Measurements from ENCODE around the gene GPATCH8.

DNA sequence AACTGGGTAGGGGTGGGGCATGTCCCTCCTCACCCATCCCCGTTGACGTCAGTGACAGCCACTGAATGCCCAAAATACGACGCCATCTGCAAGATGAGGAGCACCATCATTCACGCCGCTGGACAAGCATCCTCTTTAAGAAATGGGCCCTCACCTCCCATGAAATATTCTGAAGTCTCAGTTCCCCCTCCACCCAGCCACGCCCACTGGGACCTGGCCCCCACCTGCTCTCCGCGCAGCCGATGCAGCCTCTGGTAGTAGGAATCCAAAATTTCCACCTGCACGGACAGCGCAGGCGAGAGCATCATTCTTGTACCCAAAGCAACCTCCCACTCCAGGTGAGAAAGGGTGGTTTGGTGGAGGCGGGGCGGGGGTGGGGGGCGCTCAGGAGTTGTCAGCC, 119.3 kb downstream of the GPATCH8 start:
- TF ChIP-seq, protein P1, sequence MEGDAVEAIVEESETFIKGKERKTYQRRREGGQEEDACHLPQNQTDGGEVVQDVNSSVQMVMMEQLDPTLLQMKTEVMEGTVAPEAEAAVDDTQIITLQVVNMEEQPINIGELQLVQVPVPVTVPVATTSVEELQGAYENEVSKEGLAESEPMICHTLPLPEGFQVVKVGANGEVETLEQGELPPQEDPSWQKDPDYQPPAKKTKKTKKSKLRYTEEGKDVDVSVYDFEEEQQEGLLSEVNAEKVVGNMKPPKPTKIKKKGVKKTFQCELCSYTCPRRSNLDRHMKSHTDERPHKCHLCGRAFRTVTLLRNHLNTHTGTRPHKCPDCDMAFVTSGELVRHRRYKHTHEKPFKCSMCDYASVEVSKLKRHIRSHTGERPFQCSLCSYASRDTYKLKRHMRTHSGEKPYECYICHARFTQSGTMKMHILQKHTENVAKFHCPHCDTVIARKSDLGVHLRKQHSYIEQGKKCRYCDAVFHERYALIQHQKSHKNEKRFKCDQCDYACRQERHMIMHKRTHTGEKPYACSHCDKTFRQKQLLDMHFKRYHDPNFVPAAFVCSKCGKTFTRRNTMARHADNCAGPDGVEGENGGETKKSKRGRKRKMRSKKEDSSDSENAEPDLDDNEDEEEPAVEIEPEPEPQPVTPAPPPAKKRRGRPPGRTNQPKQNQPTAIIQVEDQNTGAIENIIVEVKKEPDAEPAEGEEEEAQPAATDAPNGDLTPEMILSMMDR (IDR thresholded peaks at IDR 0.05), result no peak
- TF ChIP-seq POLR2A (IDR thresholded peaks at IDR 0.05) (no peak), EP300 (IDR thresholded peaks at IDR 0.05; ENCODE audit: low read depth) (no peak)

Measured in transverse colon (tissue), 3 donors.